LNCaP clone FGC (cell line): Measurements from ENCODE around the gene F2.

ENCODE experiments used
- DNase-seq: peaks from one replicate; pipeline ENCODE4 v3.0.0-alpha.2; 2011; ENCODE audit warnings: low read depth
- H3K4me3 ChIP-seq: 2 replicates; pipeline ENCODE4 v1.5.1; 2011; ENCODE audit warnings: mild to moderate bottlenecking, low read depth, low read length, control low read depth
- TF ChIP-seq, protein P1 (sequence below): IDR thresholded peaks from 2 replicates; pipeline ENCODE4 v1.5.1; 2012; ENCODE audit warnings: mild to moderate bottlenecking; ENCODE audit not compliant: control insufficient read depth, insufficient read depth; ENCODE audit errors: extremely low read depth

The F2 gene

DNA sequence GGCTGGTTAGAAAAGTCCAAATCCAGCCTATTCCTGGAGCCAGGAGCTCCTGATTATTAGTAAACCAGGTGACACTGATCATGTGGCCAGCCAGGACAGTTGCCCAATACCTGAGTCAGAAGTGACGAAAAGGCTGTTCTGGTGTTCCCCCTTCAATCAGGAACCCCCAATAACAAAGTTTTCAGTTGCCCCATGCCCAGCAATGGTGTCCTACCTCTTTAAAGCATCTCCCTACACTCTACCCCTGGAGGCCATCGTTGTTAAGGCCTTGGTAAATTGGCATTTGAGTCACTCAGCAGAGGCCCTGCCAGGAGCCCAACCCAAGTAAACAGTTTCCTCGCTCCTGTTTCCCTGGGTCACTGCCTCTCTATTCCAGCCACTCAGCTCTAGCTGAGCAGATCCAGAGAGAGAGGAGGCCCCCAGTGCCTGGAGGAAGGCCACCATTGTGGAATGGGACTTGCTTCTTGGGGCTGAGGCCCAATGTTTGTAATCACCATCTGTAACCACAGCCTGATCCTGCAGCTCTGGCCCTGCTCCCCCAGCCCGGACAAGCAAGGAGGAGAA, 43.6 kb upstream of the F2 start:
- TF ChIP-seq, protein P1, sequence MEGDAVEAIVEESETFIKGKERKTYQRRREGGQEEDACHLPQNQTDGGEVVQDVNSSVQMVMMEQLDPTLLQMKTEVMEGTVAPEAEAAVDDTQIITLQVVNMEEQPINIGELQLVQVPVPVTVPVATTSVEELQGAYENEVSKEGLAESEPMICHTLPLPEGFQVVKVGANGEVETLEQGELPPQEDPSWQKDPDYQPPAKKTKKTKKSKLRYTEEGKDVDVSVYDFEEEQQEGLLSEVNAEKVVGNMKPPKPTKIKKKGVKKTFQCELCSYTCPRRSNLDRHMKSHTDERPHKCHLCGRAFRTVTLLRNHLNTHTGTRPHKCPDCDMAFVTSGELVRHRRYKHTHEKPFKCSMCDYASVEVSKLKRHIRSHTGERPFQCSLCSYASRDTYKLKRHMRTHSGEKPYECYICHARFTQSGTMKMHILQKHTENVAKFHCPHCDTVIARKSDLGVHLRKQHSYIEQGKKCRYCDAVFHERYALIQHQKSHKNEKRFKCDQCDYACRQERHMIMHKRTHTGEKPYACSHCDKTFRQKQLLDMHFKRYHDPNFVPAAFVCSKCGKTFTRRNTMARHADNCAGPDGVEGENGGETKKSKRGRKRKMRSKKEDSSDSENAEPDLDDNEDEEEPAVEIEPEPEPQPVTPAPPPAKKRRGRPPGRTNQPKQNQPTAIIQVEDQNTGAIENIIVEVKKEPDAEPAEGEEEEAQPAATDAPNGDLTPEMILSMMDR, result no peak
- DNase-seq, result peak; percentile 18
- no peak overlapping the region for H3K4me3 ChIP-seq

DNA sequence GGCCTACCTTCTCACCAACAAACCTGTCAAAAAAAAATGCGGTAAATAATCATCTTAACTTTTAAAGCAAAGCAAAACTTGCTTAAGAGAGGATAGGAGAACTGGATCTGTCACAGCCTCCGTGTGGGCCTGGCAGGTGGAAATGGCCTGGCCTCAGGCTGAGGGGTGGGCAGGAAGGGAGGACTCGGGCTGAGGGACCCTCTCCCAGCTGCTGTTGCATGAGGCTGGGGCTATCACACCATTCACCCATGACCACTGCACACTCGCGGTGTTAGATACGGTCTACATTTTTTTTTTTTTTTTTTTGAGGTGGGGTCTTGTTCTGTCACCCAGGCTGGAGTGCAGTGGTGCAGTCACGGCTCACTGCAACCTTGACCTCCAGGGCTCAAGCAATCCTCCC, 43.1 kb upstream of the F2 start:
- TF ChIP-seq, protein P1, result no peak
- no peak for DNase-seq
- no peak overlapping the region for H3K4me3 ChIP-seq

DNA sequence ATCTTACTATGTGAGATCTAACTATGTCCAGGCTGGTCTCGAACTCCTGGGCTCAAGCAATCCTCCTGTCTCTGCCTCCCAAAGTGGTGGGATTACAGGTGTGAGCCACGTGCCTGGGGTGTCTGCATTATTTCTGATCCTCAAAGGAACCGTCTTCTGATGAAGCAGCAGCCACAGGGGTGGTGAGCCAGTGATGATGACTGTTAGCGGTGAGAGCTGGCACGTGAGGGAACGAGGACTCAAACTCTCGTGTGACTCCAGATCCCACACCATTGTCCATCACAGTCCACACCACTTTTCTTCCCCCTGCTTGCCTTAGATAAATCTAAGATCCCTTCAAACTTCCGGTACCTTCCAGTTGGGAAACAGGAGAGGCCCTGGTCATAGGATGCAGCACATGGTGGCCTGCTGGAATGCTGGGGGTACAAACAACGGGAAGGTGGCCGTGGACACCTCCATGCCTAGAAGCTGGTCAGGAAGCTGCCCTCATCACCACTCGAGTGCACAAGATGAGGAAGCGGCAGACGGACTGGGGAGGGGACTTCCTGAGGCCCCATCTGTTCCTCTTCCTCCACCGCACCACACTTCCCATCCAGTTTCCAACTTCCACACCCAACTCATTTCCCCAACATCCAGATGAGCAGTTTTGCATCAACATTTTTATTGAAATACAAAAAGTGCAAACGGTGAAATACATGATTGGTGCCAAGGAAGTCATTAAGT, 42.4 kb upstream of the F2 start:
- TF ChIP-seq, protein P1, result no peak
- DNase-seq, result no peak
- H3K4me3 ChIP-seq, result no peak overlapping the region

DNA sequence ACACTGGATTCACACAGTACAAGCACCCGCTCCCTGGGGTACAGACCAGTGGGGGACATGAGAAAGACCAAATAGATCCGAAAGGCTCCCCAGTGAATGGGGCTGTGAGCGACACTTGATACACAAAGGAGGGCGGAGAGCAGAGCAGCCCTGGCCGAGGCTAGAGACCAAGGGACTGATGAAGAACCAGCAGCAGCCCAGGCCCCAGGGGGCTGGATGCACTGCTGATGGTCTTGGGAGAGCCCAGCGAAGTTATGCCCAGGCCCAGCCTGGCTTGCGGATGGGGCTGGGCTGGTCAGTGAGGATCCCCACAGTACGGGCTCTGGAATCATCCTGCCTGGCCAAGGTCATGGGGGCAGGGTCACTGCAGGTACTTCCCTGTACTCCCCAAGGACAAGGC, 41.8 kb upstream of the F2 start:
- TF ChIP-seq, protein P1, result no peak
- no peak for DNase-seq
- H3K4me3 ChIP-seq, result no peak overlapping the region

DNA sequence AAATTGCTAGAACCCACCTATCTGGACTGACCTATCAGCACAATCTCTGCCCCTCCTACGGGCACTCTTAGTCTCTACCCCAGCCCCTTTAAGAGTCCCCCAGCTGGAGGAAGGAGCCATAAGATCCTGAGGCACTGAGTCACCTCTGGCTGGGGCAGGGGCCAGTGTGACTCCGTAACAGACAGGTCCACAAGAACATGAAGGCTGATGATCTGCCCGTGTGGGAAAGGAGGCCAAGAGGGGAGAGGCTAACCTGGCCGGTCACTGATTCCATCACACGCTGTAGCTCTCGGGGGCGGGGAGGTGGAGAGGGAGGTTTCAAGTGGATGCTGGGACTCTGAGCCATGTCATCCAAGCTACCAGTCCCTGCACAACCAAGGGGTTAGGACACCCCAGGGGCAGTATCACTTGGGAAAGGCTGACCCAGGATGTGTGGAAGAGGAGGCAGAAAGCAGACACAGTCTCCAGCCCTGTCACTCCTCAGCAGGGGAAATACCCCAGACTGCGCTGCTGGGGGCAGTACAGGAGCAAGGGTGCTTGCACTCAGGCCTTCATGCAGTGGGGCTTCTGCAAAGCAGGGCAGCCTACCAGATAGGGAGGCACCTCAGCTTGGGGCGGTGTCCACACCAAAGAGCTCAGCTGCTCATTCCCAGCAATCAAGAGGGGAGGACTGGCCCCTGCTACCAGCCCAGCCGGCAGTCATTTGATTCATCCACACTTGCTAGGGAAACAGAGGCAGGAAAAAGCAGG, 40.8 kb upstream of the F2 start:
- TF ChIP-seq, protein P1, result no peak
- H3K4me3 ChIP-seq, result no peak overlapping the region
- DNase-seq, result no peak

DNA sequence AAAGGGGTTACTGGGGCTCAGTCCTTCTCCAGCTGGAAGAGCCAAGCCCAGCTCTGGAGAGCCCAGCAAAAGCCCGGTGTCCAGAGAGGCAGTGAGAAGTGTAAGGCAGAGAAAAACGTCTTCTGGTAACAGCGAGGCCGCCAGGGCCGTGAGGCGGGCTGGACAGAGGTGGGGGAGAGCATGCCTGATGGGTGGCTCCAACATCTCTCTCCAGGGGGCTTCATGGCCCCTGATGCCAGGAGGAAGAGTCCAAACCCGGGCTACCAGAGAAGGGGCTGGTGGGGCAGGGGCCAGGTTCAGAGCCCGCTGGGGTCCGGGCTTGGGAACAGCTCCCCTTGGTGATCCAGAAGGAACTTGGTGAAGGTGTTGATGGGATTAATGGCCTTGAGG, 40.3 kb upstream of the F2 start:
- TF ChIP-seq, protein P1, result no peak
- no peak overlapping the region for H3K4me3 ChIP-seq
- DNase-seq, result no peak
